Gastrocnemius medialis (tissue), 4 donors: Measurements from ENCODE around the gene SMAD3.

Experiments
- POLR2A ChIP-seq, 2 donors: fragments of 450-650 bp; IDR thresholded peaks; one replicate each; pipeline ENCODE4 v1.6.1; 2017; ENCODE audit warnings: antibody characterized with exemption in 2 of 2, mild to moderate bottlenecking in 2 of 2, moderate library complexity in 2 of 2
- TF ChIP-seq, protein P1 (sequence below), 5 experiments: fragments of 450-650 bp in 3 of 5; fragments of 200-600 bp in 2 of 5; sonication (generic) in 2 of 5; IDR thresholded peaks in 4 of 5; conservative IDR thresholded peaks in 1 of 5; 1 replicate in 4 of 5; 2 replicates in 1 of 5; pipeline ENCODE4 v1.5.1; 2016 to 2019; ENCODE audit warnings: antibody characterized with exemption in 5 of 5, mild to moderate bottlenecking in 3 of 5, moderate library complexity in 3 of 5

DNA sequence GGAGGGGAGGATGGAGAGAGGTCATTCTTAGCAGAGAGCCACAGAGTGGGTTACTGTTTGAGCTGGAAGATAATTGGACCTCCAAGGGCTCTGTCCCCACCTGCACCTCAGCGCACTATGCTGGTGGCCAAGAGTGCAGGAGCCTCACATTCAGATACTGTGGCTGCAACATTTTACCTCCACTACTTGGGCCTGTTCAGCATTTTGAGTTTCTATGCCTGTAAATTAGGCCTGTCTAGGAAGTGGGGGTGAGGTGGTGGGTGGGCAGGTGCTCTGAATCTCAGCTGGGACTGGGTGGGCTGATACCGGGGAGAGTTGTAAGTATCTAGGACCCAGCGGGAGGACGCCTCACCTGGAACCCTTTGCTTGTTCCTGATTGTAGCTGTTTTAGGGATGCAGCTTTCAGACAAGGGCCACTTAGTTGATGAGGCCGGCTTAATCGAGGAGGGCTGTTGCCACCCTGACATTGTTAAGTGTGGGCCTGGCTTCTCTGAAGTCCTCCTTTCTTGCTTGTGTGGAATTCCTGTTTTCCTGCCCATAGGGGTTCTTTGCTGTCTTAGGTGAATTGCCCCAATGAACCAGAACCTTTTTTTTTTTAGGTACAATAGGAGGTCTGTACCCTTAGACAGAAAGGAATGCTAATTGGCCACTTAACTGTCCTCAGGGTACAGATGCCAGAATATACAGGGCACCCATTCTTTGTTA is 83.8 kb downstream of the SMAD3 start:
- TF ChIP-seq, protein P1, sequence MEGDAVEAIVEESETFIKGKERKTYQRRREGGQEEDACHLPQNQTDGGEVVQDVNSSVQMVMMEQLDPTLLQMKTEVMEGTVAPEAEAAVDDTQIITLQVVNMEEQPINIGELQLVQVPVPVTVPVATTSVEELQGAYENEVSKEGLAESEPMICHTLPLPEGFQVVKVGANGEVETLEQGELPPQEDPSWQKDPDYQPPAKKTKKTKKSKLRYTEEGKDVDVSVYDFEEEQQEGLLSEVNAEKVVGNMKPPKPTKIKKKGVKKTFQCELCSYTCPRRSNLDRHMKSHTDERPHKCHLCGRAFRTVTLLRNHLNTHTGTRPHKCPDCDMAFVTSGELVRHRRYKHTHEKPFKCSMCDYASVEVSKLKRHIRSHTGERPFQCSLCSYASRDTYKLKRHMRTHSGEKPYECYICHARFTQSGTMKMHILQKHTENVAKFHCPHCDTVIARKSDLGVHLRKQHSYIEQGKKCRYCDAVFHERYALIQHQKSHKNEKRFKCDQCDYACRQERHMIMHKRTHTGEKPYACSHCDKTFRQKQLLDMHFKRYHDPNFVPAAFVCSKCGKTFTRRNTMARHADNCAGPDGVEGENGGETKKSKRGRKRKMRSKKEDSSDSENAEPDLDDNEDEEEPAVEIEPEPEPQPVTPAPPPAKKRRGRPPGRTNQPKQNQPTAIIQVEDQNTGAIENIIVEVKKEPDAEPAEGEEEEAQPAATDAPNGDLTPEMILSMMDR (IDR thresholded peaks at IDR 0.05 in 4 of 5, conservative IDR thresholded peaks at IDR 0.05 in 1 of 5): no peak
- no peak for TF ChIP-seq POLR2A (IDR thresholded peaks at IDR 0.05)
